BJ (cell line): ENCODE measurements around the gene FLII. TPM values are rescaled to one million over a fixed set of nuclear protein-coding genes. Genes with fewer than 3 reads are reported as not detected.

Experiments used
- CTCF ChIA-PET: fragments of 350-600 bp; formaldehyde crosslinking; extraction: SDS; loops from one replicate; lab custom pipeline; 2021; ENCODE audit warnings: antibody characterized with exemption, inconsistent platforms; lab: Yijun Ruan, JAX
- POLR2A ChIA-PET: fragments of 300-600 bp; sonication (Branson Sonifier 250); formaldehyde crosslinking; extraction: SDS; loops from one replicate; lab custom pipeline; 2021; ENCODE audit warnings: antibody characterized with exemption; lab: Charles Lee
- DNase-seq: peaks from one replicate; pipeline ENCODE4 v3.0.0-alpha.2; 2011; ENCODE audit warnings: low read depth
- H3K27me3 ChIP-seq: 2 replicates; pipeline ENCODE4 v1.6.0; 2011; ENCODE audit warnings: low read length; ENCODE audit not compliant: control insufficient read depth, insufficient read depth
- H3K36me3 ChIP-seq: 2 replicates; pipeline ENCODE4 v1.5.1; 2011; ENCODE audit warnings: low read length; ENCODE audit not compliant: control insufficient read depth, insufficient read depth
- H3K4me3 ChIP-seq: 2 replicates; pipeline ENCODE4 v1.5.1; 2011; ENCODE audit warnings: low read depth, mild to moderate bottlenecking, control low read depth, low read length
- CTCF ChIP-seq: IDR thresholded peaks from 2 replicates; pipeline ENCODE4 v1.5.1; 2011; ENCODE audit warnings: low read depth, mild to moderate bottlenecking, control low read depth, inconsistent platforms, low read length, moderate library complexity; ENCODE audit not compliant: insufficient read depth
- polyA plus RNA-seq: library from polyadenylated mRNA; depleted of rRNA; stranded (reverse); fragments of >200 nt; gene quantifications from 2 replicates; pipeline ENCODE4 v1.2.3, GENCODE V29; 2011

The FLII gene
- polyA plus RNA-seq, 1 experiment, result 425 TPM

DNA sequence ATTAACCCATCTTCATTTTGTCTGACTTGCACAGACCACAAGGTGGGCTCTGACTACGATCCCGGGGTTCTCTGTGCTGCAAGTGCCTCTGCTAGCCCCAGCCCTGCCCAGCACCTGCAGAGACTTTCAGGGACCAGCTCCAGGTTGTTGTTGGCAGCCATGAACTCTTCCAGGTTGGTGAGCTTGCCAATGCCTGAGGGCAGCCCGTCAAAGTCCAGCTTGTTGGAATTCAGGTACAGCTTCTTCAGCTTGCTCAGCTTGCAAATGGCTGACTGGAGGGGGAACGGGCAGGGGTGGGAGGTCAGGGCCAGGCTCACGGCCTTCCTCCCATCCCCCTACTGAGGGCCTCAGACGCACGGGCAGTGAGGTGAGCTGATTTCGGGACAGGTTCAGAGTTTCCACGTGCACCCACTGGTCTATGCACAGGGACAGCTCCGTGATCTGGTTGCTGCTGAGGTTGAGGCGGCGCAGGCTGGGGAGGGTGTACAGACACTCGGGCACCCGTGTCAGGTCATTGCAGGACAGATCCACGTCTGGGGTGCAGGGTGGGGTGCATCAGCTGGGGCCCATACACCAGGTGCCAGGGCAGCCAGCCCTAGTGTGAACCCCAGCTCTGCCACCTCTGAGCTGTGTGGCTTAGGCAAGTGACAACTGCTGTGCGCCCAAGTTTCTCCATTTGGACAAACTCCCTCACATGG is 5.2 kb downstream of the FLII start:
- H3K36me3 ChIP-seq, result peaks cover 68% of the 10 kb centered on the region
- TF ChIP-seq CTCF, result no peak
- no peak overlapping the region for H3K4me3 ChIP-seq
- no peak for DNase-seq
- ChIA-PET CTCF (no interaction called here), POLR2A (no interaction called here)
- no peaks in the 10 kb centered on the region for H3K27me3 ChIP-seq

GRCh38 chr17:18252160-18252559 is 6.4 kb downstream of the FLII start:
- no peak for DNase-seq
- ChIA-PET POLR2A (no interaction called here), CTCF (no interaction called here)
- no peak overlapping the region for H3K4me3 ChIP-seq
- H3K36me3 ChIP-seq, result peaks cover 76% of the 10 kb centered on the region
- H3K27me3 ChIP-seq, result no peaks in the 10 kb centered on the region
- no peak for TF ChIP-seq CTCF

DNA sequence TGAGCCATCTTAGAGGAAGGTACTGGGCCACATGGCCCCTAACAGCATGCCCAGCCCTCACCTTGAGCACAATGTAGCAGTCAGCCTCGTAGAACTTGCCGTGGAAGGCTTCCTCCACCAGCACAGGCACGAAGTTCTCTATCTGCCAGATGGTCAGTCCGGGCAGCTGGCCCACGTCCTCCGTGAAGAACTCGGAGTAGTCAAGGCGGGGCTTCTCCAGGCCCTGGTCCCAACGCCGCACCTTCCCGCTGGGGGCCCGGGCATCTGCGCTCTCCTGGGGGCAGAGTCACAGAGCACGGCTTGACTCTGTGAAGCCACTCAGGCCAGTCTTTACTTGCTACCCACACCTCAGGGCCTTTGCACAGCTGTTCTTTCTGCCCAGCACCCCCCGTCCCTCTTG is 7.3 kb downstream of the FLII start:
- no peak for TF ChIP-seq CTCF
- Histone ChIP-seq H3K4me3 (no peak overlapping the region), H3K36me3 (peaks cover 78% of the 10 kb centered on the region), H3K27me3 (no peaks in the 10 kb centered on the region)
- ChIA-PET CTCF (interaction anchor here (0.6 kb wide), 1 partner anchor 133 kb away, joined by 7 read pairs; no protein-coding TSS in a partner anchor), POLR2A (no interaction called here)
- no peak for DNase-seq

- no peak for TF ChIP-seq CTCF
- Histone ChIP-seq H3K4me3 (no peak overlapping the region), H3K36me3 (peaks cover 80% of the 10 kb centered on the region), H3K27me3 (no peaks in the 10 kb centered on the region)
- ChIA-PET CTCF (no interaction called here), POLR2A (no interaction called here)
- DNase-seq, result no peak
Measured at GRCh38 chr17:18250708-18251107, 7.8 kb downstream of the FLII start.

- DNase-seq, result no peak
- H3K4me3 ChIP-seq, result no peak overlapping the region
- POLR2A ChIA-PET, result no interaction called here
- H3K36me3 ChIP-seq, result peaks cover 81% of the 10 kb centered on the region
- CTCF ChIA-PET, result interaction anchor here (1.9 kb wide), 1 partner anchor 19 kb away, joined by 5 read pairs; no protein-coding TSS in a partner anchor
- no peak for TF ChIP-seq CTCF
- no peaks in the 10 kb centered on the region for H3K27me3 ChIP-seq
Measured at GRCh38 chr17:18250259-18250658, 8.3 kb downstream of the FLII start.
